A549 (cell line): ENCODE results near the gene GNAO1. TPM values are rescaled to one million over a fixed set of nuclear protein-coding genes. Genes with fewer than 3 reads are reported as not detected.

Source experiments
- ATAC-seq, 2 experiments: fragments of 200-7000 bp in 1 of 2; fragments of >200 bp in 1 of 2; cut with Nextera tagmentation in 1 of 2; cut with Tn5 transposase in 1 of 2; 3 replicates each; pipeline versions ENCODE4 v1.8.0 to v1.9.1; 2018 to 2020; ENCODE audit warnings: mild to moderate bottlenecking in 1 of 2, moderate library complexity in 1 of 2
- CTCF ChIA-PET: fragments of 300-600 bp; sonication (Branson Sonifier 250); formaldehyde crosslinking; extraction: SDS; loops from one replicate; lab custom pipeline; 2021; ENCODE audit warnings: antibody characterized with exemption, inconsistent platforms; lab: Yijun Ruan, JAX
- POLR2A ChIA-PET: fragments of 350-600 bp; formaldehyde crosslinking; extraction: SDS; loops from one replicate; lab custom pipeline; 2021; ENCODE audit warnings: antibody characterized with exemption, inconsistent platforms; lab: Yijun Ruan, JAX
- DNase-seq, 2 experiments: peaks; one replicate each; pipeline versions ENCODE4 v3.0.0 to v3.0.0-alpha.2; 2011 to 2016; ENCODE audit warnings: low read depth in 1 of 2, low spot score in 1 of 2
- FAIRE-seq: peaks from 2 replicates; lab custom pipeline; 2011; peaks lifted over from hg19 to GRCh38; lab: Jason Lieb, UNC
- H3K27ac ChIP-seq, 2 experiments: fragments of >200 bp; sonication (Bioruptor Twin); formaldehyde crosslinking; 3 replicates each; pipeline ENCODE4 v1.5.1; 2016 to 2017
- H3K4me1 ChIP-seq: fragments of >200 bp; sonication (Bioruptor Twin); formaldehyde crosslinking; 3 replicates; pipeline ENCODE4 v1.6.1; 2016
- H3K4me2 ChIP-seq: fragments of >200 bp; sonication (Bioruptor Twin); formaldehyde crosslinking; 3 replicates; pipeline ENCODE4 v1.6.1; 2016
- H3K4me3 ChIP-seq: fragments of >200 bp; sonication (Bioruptor Twin); formaldehyde crosslinking; 3 replicates; pipeline ENCODE4 v1.5.1; 2016
- H3K9me3 ChIP-seq: fragments of >200 bp; sonication (Bioruptor Twin); formaldehyde crosslinking; 3 replicates; pipeline ENCODE4 v1.6.1; 2016
- CHD4 ChIP-seq: fragments of 200-600 bp; sonication (generic); IDR thresholded peaks from 2 replicates; pipeline ENCODE4 v1.6.1; 2016; ENCODE audit warnings: antibody characterized with exemption, mild to moderate bottlenecking, borderline replicate concordance
- CTCF ChIP-seq: fragments of >200 bp; sonication (Bioruptor Twin); formaldehyde crosslinking; IDR thresholded peaks from 3 replicates; pipeline ENCODE4 v1.5.1; 2016
- E2F6 ChIP-seq: IDR thresholded peaks from 2 replicates; pipeline ENCODE4 v1.6.1; 2012; ENCODE audit warnings: low read depth, borderline replicate concordance
- GATA3 ChIP-seq: IDR thresholded peaks from 2 replicates; pipeline ENCODE4 v1.6.1; 2012; ENCODE audit warnings: borderline replicate concordance
- HDAC2 ChIP-seq: fragments of 200-600 bp; sonication (generic); IDR thresholded peaks from 2 replicates; pipeline ENCODE4 v1.6.1; 2016
- HMGXB4 ChIP-seq: fragments of 250-450 bp; sonication (Bioruptor Pico); IDR thresholded peaks from 2 replicates; pipeline ENCODE4 v1.5.0; 2021; ENCODE audit warnings: mild to moderate bottlenecking, moderate library complexity, borderline replicate concordance
- KDM1A ChIP-seq: fragments of 200-600 bp; sonication (generic); IDR thresholded peaks from 2 replicates; pipeline ENCODE4 v1.6.1; 2016; ENCODE audit warnings: low read depth, mild to moderate bottlenecking
- MAX ChIP-seq: IDR thresholded peaks from 2 replicates; pipeline ENCODE4 v1.6.1; 2012
- NFE2L2 ChIP-seq: fragments of 150-350 bp; conservative IDR thresholded peaks from 2 replicates; pipeline ENCODE4 v1.6.1; 2014; ENCODE audit warnings: low read length
- NPAS2 ChIP-seq: fragments of 250-450 bp; sonication (Bioruptor Pico); IDR thresholded peaks from 2 replicates; pipeline ENCODE4 v1.8.0; 2022; ENCODE audit warnings: mild to moderate bottlenecking, moderate library complexity, borderline replicate concordance
- NR3C1 ChIP-seq: fragments of >200 bp; sonication (Bioruptor Twin); formaldehyde crosslinking; IDR thresholded peaks from 3 replicates; pipeline ENCODE4 v1.6.1; 2017
- PHF8 ChIP-seq: fragments of 200-600 bp; sonication (generic); IDR thresholded peaks from 2 replicates; pipeline ENCODE4 v1.6.1; 2016; ENCODE audit warnings: low read depth, mild to moderate bottlenecking, antibody characterized with exemption, moderate library complexity, borderline replicate concordance
- POLR2A ChIP-seq: IDR thresholded peaks from 2 replicates; pipeline ENCODE4 v1.6.1; 2012; ENCODE audit warnings: mild to moderate bottlenecking, low read length
- RAD21 ChIP-seq, 2 experiments: fragments of >200 bp in 1 of 2; sonication (Bioruptor Twin) in 1 of 2; formaldehyde crosslinking in 1 of 2; IDR thresholded peaks in 1 of 2; conservative IDR thresholded peaks in 1 of 2; 2 replicates in 1 of 2; 3 replicates in 1 of 2; pipeline ENCODE4 v1.6.1; 2012 to 2018; ENCODE audit warnings: inconsistent platforms in 1 of 2
- RARB ChIP-seq: fragments of 250-450 bp; sonication (Bioruptor Pico); IDR thresholded peaks from 2 replicates; pipeline ENCODE4 v1.8.0; 2021; ENCODE audit warnings: mild to moderate bottlenecking, moderate library complexity
- SMC3 ChIP-seq: fragments of >200 bp; sonication (Bioruptor Twin); formaldehyde crosslinking; IDR thresholded peaks from 3 replicates; pipeline ENCODE4 v1.6.1; 2018; ENCODE audit warnings: inconsistent platforms
- TP53 ChIP-seq: fragments of 250-450 bp; sonication (Bioruptor Pico); IDR thresholded peaks from 2 replicates; pipeline ENCODE4 v1.5.0; 2021; ENCODE audit warnings: mild to moderate bottlenecking, moderate library complexity
- ZNF302 ChIP-seq: fragments of 250-450 bp; sonication (Bioruptor Pico); IDR thresholded peaks from 2 replicates; pipeline ENCODE4 v1.9.0; 2021; ENCODE audit warnings: inconsistent platforms, mild to moderate bottlenecking, moderate library complexity
- WGBS: methylation state at CpG from one replicate; pipeline ENCODE4 v1.1.6; 2017; ENCODE audit errors: missing lambda C conversion rate; 5-methylcytosine and 5-hydroxymethylcytosine counted together
- polyA plus RNA-seq, 4 experiments: library from polyadenylated mRNA; depleted of rRNA in 3 of 4; stranded (reverse); fragments of >200 nt; fragmentation: RNase III in 1 of 4; extraction: RNeasy Plus Mini Kit Qiagen cat#74134 plus additional on column Dnase treatment in 1 of 4; gene quantifications; 2 replicates in 3 of 4; 3 replicates in 1 of 4; pipeline ENCODE4 v1.2.3, GENCODE V29; 2011 to 2017

The GNAO1 gene
- polyA plus RNA-seq, 2 of the 4 experiments (the other 2 are of a cell fraction), result 0.22 to 0.23 TPM

- Histone ChIP-seq H3K9me3 (no peaks in the 10 kb centered on the region), H3K4me2 (peak overlapping the region; percentile 71), H3K4me3 (no peak overlapping the region), H3K4me1 (0 out of 3 replicates have a peak, but pooled peaks cover 3% of the 10 kb centered on the region), H3K27ac (peak overlapping the region in 1 of 2 experiments; percentile 64; a peak in 2 of 6 replicates)
- POLR2A ChIA-PET, result no interaction called here
- CTCF ChIA-PET, result interaction anchor here (0.6 to 7.3 kb wide), 60 partner anchors 12 to 946 kb away, joined by 3 to 109 read pairs (median 4); no protein-coding TSS in a partner anchor
- 24% methylated on average over 22 of the region's 28 CpGs for WGBS
- ATAC-seq, result peak; percentile 93 to 99
- TF ChIP-seq NR3C1 (no peak), HDAC2 (no peak), CTCF (peak; percentile 82), SMC3 (peak; percentile 83), RAD21 (conservative IDR thresholded peaks at IDR 0.05 in 1 of 2, IDR thresholded peaks at IDR 0.05 in 1 of 2) (peak; percentile 92 to 93)
- DNase-seq, result peak; percentile 66 to 92
- FAIRE-seq, result peak; percentile 7
Measured at GRCh38 chr16:56317998-56318826, 126.9 kb downstream of the GNAO1 start.

- Histone ChIP-seq H3K9me3 (no peaks in the 10 kb centered on the region), H3K4me1 (0 out of 3 replicates have a peak, but pooled peaks cover 3% of the 10 kb centered on the region), H3K27ac (no peak overlapping the region), H3K4me3 (no peak overlapping the region), H3K4me2 (no peak overlapping the region)
- ChIA-PET CTCF (interaction anchor here (0.6 to 7.3 kb wide), 49 partner anchors 11 to 947 kb away, joined by 3 to 109 read pairs (median 4); no protein-coding TSS in a partner anchor), POLR2A (no interaction called here)
- TF ChIP-seq NPAS2 (CRISPR knock-in tag) (no peak), TP53 (CRISPR knock-in tag) (no peak), POLR2A (no peak), RARB (no peak), KDM1A (no peak), PHF8 (no peak), GATA3 (no peak), CHD4 (no peak)
- no peak for DNase-seq
- no peak for ATAC-seq
- no peak for FAIRE-seq
- 5% methylated on average over 1 of the region's 1 CpG for WGBS
Measured at GRCh38 chr16:56318827-56319140, 127.5 kb downstream of the GNAO1 start.

- POLR2A ChIA-PET, result no interaction called here
- CTCF ChIA-PET, result interaction anchor here (0.8 to 7.3 kb wide), 22 partner anchors 11 to 948 kb away, joined by 3 to 109 read pairs (median 6); no protein-coding TSS in a partner anchor
- H3K27ac ChIP-seq, result no peak overlapping the region
- no peak for TF ChIP-seq TP53 (CRISPR knock-in tag)
- TF ChIP-seq HMGXB4 (CRISPR knock-in tag), result no peak
- TF ChIP-seq E2F6, result no peak
- no peak for TF ChIP-seq NFE2L2
- no peak for TF ChIP-seq ZNF302
- TF ChIP-seq MAX, result no peak
- 0 out of 3 replicates have a peak, but pooled peaks cover 3% of the 10 kb centered on the region for H3K4me1 ChIP-seq
- WGBS, result 74% methylated on average over 3 of the region's 6 CpGs
- no peak overlapping the region for H3K4me3 ChIP-seq
- FAIRE-seq (no peak), ATAC-seq (no peak), DNase-seq (no peak)
- no peaks in the 10 kb centered on the region for H3K9me3 ChIP-seq
- H3K4me2 ChIP-seq, result no peak overlapping the region
Measured at GRCh38 chr16:56319376-56319775, 128.1 kb downstream of the GNAO1 start.
